ENCODE results near the gene STIM2. TPM values are rescaled to one million over a fixed set of nuclear protein-coding genes. Genes with fewer than 3 reads are reported as not detected.
"Not testable (repeated sequence)": the region's sequence is repeated elsewhere in the genome, so short reads cannot be mapped to it uniquely, and the experiment has no call there.

STIM2 gene
- total RNA-seq (2021) (56.1 and 59.0 TPM in 2 replicates), Bru-seq, nascent RNA (percentile 90 among the genes with signal in this experiment), BruChase-seq, experiment 1, labeled RNA remaining after a 2-hour chase (percentile 76 among the genes with signal in this experiment), BruChase-seq, experiment 2, labeled RNA remaining after a 6-hour chase (percentile 66 among the genes with signal in this experiment)
- long read RNA-seq, full-length matches to known transcripts = 26 of 69 reads
- long read RNA-seq, partial matches to known transcripts = 4 of 69 reads
- long read RNA-seq, other reads (novel, unspliced or antisense) = 39 of 69 reads

DNA sequence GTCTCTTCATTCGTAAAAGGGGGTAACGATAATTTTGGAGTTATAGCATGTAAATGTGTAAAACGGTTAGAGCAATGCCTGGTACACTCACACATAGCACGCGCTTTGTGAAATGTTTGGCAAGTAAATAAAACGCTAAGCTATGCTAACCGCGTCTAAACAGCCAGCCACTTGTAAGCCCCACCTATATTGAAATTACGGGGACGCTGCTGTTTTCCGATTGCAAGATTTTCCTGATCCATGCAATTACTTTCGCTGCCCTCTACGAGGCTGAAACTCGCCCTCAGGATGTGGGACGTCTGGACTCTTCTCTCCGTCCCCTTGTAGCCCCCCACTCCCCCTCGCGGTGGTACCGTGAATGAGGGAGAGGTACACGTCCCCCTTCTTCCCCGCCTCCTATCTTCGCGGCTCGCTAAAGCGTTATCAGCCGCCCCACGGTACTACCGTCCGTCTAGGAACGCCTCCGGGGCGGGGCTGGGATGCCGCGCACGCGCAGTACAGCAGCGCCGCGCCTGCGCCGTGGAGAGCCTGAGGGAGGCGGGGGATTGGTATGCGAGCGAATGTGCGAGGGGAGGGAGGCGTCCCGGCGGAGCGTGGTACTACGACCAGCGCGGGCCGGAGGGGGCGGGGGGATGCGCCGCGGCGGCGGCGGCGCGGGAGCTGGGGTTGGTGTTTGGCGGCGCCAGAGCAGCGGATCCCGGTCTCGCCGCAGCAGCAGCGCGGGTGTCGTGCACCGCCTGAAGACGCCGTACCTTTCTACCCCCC, at the start of gene STIM2:
STIM2 (plus strand) TSS at position 685 of the 765 bp plus-strand sequence.
- DNase-seq (ENCODE audit: low spot score) = peak; percentile 99
- ChIA-PET CTCF (interaction anchor here (0.6 to 0.9 kb wide), 3 partner anchors 18 to 140 kb away, joined by 3 to 9 read pairs (median 4); no protein-coding TSS in a partner anchor), POLR2A (ENCODE audit: low non-redundant PET) (no interaction called here)
- BruUV-seq (replicated peaks) = no TSS peak
- Histone ChIP-seq H3K4me1 (ENCODE audit: insufficient read depth, low read length, poor library complexity, severe bottlenecking) (peaks cover 52% of the 10 kb centered on the region), H3K4me3 (ENCODE audit: low read depth, low read length, poor library complexity, severe bottlenecking) (peak within 1 kb of the TSS; percentile 85), H3K27ac (ENCODE audit: low read depth, low read length, poor library complexity, severe bottlenecking) (peak within 1 kb of the TSS; percentile 88), H3K27me3 (replicated peaks; ENCODE audit: insufficient read depth, low read depth, low read length, poor library complexity) (no peaks in the 10 kb centered on the region), H3K9me3 (ENCODE audit: low read depth, low read length, poor library complexity, severe bottlenecking) (no peaks in the 10 kb centered on the region), H3K36me3 (ENCODE audit: insufficient read depth, low read length, poor library complexity, severe bottlenecking) (no peaks in the 10 kb centered on the region)
- TF ChIP-seq, protein P1, sequence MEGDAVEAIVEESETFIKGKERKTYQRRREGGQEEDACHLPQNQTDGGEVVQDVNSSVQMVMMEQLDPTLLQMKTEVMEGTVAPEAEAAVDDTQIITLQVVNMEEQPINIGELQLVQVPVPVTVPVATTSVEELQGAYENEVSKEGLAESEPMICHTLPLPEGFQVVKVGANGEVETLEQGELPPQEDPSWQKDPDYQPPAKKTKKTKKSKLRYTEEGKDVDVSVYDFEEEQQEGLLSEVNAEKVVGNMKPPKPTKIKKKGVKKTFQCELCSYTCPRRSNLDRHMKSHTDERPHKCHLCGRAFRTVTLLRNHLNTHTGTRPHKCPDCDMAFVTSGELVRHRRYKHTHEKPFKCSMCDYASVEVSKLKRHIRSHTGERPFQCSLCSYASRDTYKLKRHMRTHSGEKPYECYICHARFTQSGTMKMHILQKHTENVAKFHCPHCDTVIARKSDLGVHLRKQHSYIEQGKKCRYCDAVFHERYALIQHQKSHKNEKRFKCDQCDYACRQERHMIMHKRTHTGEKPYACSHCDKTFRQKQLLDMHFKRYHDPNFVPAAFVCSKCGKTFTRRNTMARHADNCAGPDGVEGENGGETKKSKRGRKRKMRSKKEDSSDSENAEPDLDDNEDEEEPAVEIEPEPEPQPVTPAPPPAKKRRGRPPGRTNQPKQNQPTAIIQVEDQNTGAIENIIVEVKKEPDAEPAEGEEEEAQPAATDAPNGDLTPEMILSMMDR (conservative IDR thresholded peaks at IDR 0.05; ENCODE audit: low read depth, low read length) = peak; percentile 61
- no peak for TF ChIP-seq EZH2 (IDR thresholded peaks at IDR 0.05; ENCODE audit: borderline replicate concordance, low read depth, low read length, poor library complexity, severe bottlenecking)
- intact Hi-C loops (cut with micrococcal nuclease; ENCODE audit: unreplicated experiment) = loop anchor here (2.0 to 10.0 kb wide), 3 partner anchors 73 to 150 kb away; no protein-coding TSS in a partner anchor

DNA sequence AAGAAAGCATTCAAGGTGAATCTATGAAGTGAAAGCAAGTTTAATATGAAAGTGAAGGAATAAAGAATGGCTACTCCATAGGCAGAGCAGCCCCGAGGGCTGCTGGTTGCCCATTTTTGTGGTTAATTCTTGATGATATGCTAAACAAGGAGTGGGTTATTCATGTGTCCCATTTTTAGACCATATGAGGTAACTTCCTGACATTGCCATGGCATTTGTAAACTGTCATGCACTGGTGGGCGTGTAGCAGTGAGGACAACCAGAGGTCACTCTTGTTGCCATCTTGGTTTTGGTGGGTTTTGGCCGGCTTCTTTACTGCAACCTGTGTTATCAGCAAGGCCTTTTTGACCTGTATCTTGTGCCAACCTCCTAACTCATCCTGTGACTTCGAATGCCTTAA, 49.1 kb upstream of the STIM2 start:
- H3K27ac ChIP-seq (ENCODE audit: low read depth, low read length, poor library complexity, severe bottlenecking); BruUV-seq (replicated peaks); CTCF ChIA-PET: not testable (repeated sequence)

GRCh38 chr4:26812049-26812714, 48.5 kb upstream of the STIM2 start:
- intact Hi-C loops (cut with micrococcal nuclease; ENCODE audit: unreplicated experiment) = no loop called here
- Histone ChIP-seq H3K9me3 (ENCODE audit: low read depth, low read length, poor library complexity, severe bottlenecking) (no peaks in the 10 kb centered on the region), H3K4me1 (ENCODE audit: insufficient read depth, low read length, poor library complexity, severe bottlenecking) (peaks cover 41% of the 10 kb centered on the region), H3K36me3 (ENCODE audit: insufficient read depth, low read length, poor library complexity, severe bottlenecking) (no peaks in the 10 kb centered on the region), H3K27ac (ENCODE audit: low read depth, low read length, poor library complexity, severe bottlenecking) (no peak overlapping the region), H3K27me3 (replicated peaks; ENCODE audit: insufficient read depth, low read depth, low read length, poor library complexity) (no peaks in the 10 kb centered on the region), H3K4me3 (ENCODE audit: low read depth, low read length, poor library complexity, severe bottlenecking) (no peak overlapping the region)
- ChIA-PET POLR2A (ENCODE audit: low non-redundant PET) (no interaction called here), CTCF (no interaction called here)
- no peak for DNase-seq (ENCODE audit: low spot score)
- no TSS peak for BruUV-seq (replicated peaks)
- TF ChIP-seq EZH2 (IDR thresholded peaks at IDR 0.05; ENCODE audit: borderline replicate concordance, low read depth, low read length, poor library complexity, severe bottlenecking) = no peak
- TF ChIP-seq, protein P1 (conservative IDR thresholded peaks at IDR 0.05; ENCODE audit: low read depth, low read length) = no peak

More for the DNA sequence above, 49.1 kb upstream of the STIM2 start:
- H3K36me3 ChIP-seq (ENCODE audit: insufficient read depth, low read length, poor library complexity, severe bottlenecking); H3K27me3 ChIP-seq (replicated peaks; ENCODE audit: insufficient read depth, low read depth, low read length, poor library complexity); H3K4me3 ChIP-seq (ENCODE audit: low read depth, low read length, poor library complexity, severe bottlenecking); H3K9me3 ChIP-seq (ENCODE audit: low read depth, low read length, poor library complexity, severe bottlenecking); intact Hi-C loops (cut with micrococcal nuclease; ENCODE audit: unreplicated experiment); DNase-seq (ENCODE audit: low spot score); POLR2A ChIA-PET (ENCODE audit: low non-redundant PET): not testable (repeated sequence)
- H3K4me1 ChIP-seq (ENCODE audit: insufficient read depth, low read length, poor library complexity, severe bottlenecking) = peaks cover 44% of the 10 kb centered on the region
